Measurements from ENCODE around the gene KCTD6. TPM values are rescaled to one million over a fixed set of nuclear protein-coding genes. Genes with fewer than 3 reads are reported as not detected.

KCTD6 gene
- total and polyA plus RNA-seq, 2 of the 8 experiments (the other 6 are each of a cell fraction or from before 2014, with no cell fraction given): 17.4 to 21.4 TPM

- H2BK15ac ChIP-seq (ENCODE audit: low read length): no peak overlapping the region
- no peak overlapping the region for H4K8ac ChIP-seq (ENCODE audit: extremely low read depth, insufficient read depth, low read length)
- H3K4me3 ChIP-seq (ENCODE audit: extremely low read depth in 1 of 4, insufficient read depth in 2 of 4, low read depth in 3 of 4, low read length in 4 of 4): no peak overlapping the region
- no peak overlapping the region for H2BK12ac ChIP-seq (ENCODE audit: low read depth, low read length)
- no peak overlapping the region for H3K4ac ChIP-seq (replicated peaks; ENCODE audit: insufficient read length, low read depth, low read length)
- no peak overlapping the region for H3K14ac ChIP-seq (ENCODE audit: insufficient read length)
- H2BK20ac ChIP-seq (ENCODE audit: low read length): no peak overlapping the region
- ChIA-PET POLR2A (ENCODE audit: partially characterized antibody) (interaction anchor here (0.6 kb wide), 1 partner anchor 14 kb away, joined by 3 read pairs; no protein-coding TSS in a partner anchor), CTCF (ENCODE audit: partially characterized antibody) (interaction anchor here (0.6 to 4.9 kb wide), 6 partner anchors 11 to 1688 kb away, joined by 3 to 29 read pairs (median 3); no protein-coding TSS in a partner anchor)
- no peaks in the 10 kb centered on the region for H3K36me3 ChIP-seq (ENCODE audit: control insufficient read depth in 2 of 4, insufficient read depth in 4 of 4, low read length in 3 of 4)
- H3K4me1 ChIP-seq (replicated peaks in 1 of 4; ENCODE audit: control insufficient read depth in 3 of 4, insufficient read depth in 4 of 4, low read length in 3 of 4): no peaks in the 10 kb centered on the region
- no peaks in the 10 kb centered on the region for H3K9me3 ChIP-seq (ENCODE audit: insufficient read depth in 2 of 2, low read depth in 1 of 2, low read length in 1 of 2)
- H3K79me2 ChIP-seq (ENCODE audit: control insufficient read depth in 1 of 2, insufficient read depth in 2 of 2, low read length in 2 of 2): no peaks in the 10 kb centered on the region
- H4K91ac ChIP-seq (replicated peaks; ENCODE audit: insufficient read length, low read length): no peak overlapping the region
- no peak overlapping the region for H3K27ac ChIP-seq (ENCODE audit: low read depth, low read length)
- no peaks in the 10 kb centered on the region for H3K79me1 ChIP-seq (ENCODE audit: low read depth, low read length)
- H2AFZ ChIP-seq (ENCODE audit: low read length): no peak overlapping the region
- no peak overlapping the region for H2BK120ac ChIP-seq (replicated peaks; ENCODE audit: low read depth, low read length)
- H4K20me1 ChIP-seq (replicated peaks in 1 of 2; ENCODE audit: control insufficient read depth in 1 of 2, insufficient read depth in 2 of 2, low read length in 2 of 2): no peaks in the 10 kb centered on the region
- no peak overlapping the region for H3K4me2 ChIP-seq (ENCODE audit: insufficient read depth in 1 of 2, low read depth in 2 of 2, low read length in 2 of 2)
- TF ChIP-seq TEAD4 (IDR thresholded peaks at IDR 0.05; ENCODE audit: low read depth, low read length): no peak
- TF ChIP-seq RXRA (IDR thresholded peaks at IDR 0.05; ENCODE audit: insufficient read depth, low read depth, low read length): no peak
- TF ChIP-seq BACH1 (IDR thresholded peaks at IDR 0.05; ENCODE audit: low read length): no peak
- no peak for TF ChIP-seq RAD21 (IDR thresholded peaks at IDR 0.05 in 1 of 2, conservative IDR thresholded peaks at IDR 0.05 in 1 of 2; ENCODE audit: low read depth in 2 of 2, low read length in 2 of 2)
- no peak for TF ChIP-seq SAP30 (IDR thresholded peaks at IDR 0.05; ENCODE audit: insufficient read depth, insufficient replicate concordance, low read length)
- TF ChIP-seq POLR2AphosphoS5 (IDR thresholded peaks at IDR 0.05; ENCODE audit: low read depth, low read length): no peak
- no peak for TF ChIP-seq TCF12 (IDR thresholded peaks at IDR 0.05; ENCODE audit: low read depth, low read length)
- no peak overlapping the region for H3K9ac ChIP-seq (replicated peaks in 1 of 4; ENCODE audit: extremely low read depth in 1 of 4, low read depth in 3 of 4, low read length in 3 of 4)
- no peak overlapping the region for H3K56ac ChIP-seq (replicated peaks; ENCODE audit: insufficient read length, low read depth, low read length)
- H3K27me3 ChIP-seq (replicated peaks in 1 of 4; ENCODE audit: control insufficient read depth in 3 of 4, extremely low read depth in 1 of 4, insufficient read depth in 3 of 4, low read length in 3 of 4): no peaks in the 10 kb centered on the region
- H2AK5ac ChIP-seq (ENCODE audit: low read depth, low read length): no peak overlapping the region
- 85% methylated on average over 10 of the region's 10 CpGs; no CpG with 5 or more reads in 1 of the 2 experiments for WGBS, 2 experiments (ENCODE audit: extremely low coverage in 1 of 2, insufficient coverage in 1 of 2, insufficient read length in 1 of 2, insufficient replicate concordance in 2 of 2, low coverage in 1 of 2, low lambda C conversion rate in 2 of 2, missing lambda C conversion rate in 1 of 2)
- FAIRE-seq (no peak), DNase-seq (ENCODE audit: low read depth in 1 of 2, low spot score in 2 of 2) (no peak)
- no peak overlapping the region for H3K18ac ChIP-seq (ENCODE audit: extremely low read depth, low read length)
- H3K23ac ChIP-seq (ENCODE audit: insufficient read length): no peak overlapping the region
- H2BK5ac ChIP-seq (ENCODE audit: low read depth, low read length): no peak overlapping the region
- H3K23me2 ChIP-seq (ENCODE audit: low read depth, low read length): no peaks in the 10 kb centered on the region; the same call in 1 of the 2 replicates
- H4K5ac ChIP-seq (ENCODE audit: insufficient read length, low read depth, low read length): no peak overlapping the region
Observed at GRCh38 chr3:58539626-58540025, 47.7 kb downstream of the KCTD6 start.
